ENCODE measurements around the gene C10orf71. TPM values are rescaled to one million over a fixed set of nuclear protein-coding genes. Genes with fewer than 3 reads are reported as not detected.

Gene C10orf71
- total and polyA plus RNA-seq, 4 donors = not detected

DNA sequence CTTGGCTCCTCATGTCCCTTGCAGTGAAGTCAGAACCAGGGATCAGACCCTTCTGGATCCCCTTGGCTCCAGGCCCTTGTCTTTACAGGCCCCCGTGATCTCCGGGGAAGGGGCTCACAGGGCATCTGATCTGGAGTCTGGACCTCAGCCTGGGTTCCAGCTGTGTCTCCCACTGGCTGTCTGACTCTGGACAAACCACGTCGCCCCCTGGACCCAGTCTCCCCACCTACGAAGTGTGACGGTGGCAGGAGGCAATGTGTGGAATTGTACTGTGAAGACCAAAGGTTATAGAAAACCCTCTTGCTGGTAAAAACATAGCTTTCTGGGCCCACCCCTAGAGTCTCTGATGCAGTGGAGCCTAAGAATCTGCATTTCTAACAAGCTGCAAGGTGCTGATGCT, 15.5 kb upstream of the C10orf71 start:
- Histone ChIP-seq H3K4me3 (no peak overlapping the region), H3K9me3 (ENCODE audit: control insufficient read depth in 4 of 4, insufficient read depth in 3 of 4, low read length in 3 of 4) (no peaks in the 10 kb centered on the region), H3K4me1 (ENCODE audit: control insufficient read depth in 5 of 5, insufficient read depth in 5 of 5, low read length in 5 of 5) (peaks cover 0 to 4% (median 0%) of the 10 kb centered on the region in 5 donors), H3K9ac (ENCODE audit: insufficient read depth in 1 of 2, low read length in 2 of 2) (no peak overlapping the region), H3K27me3 (ENCODE audit: control insufficient read depth in 3 of 3, insufficient read depth in 3 of 3, low read length in 2 of 3) (peaks cover 0 to 3% (median 3%) of the 10 kb centered on the region in 3 donors), H3K36me3 (ENCODE audit: control insufficient read depth in 4 of 4, insufficient read depth in 4 of 4, low read length in 4 of 4) (no peaks in the 10 kb centered on the region), H3K27ac (ENCODE audit: low read depth in 1 of 2, low read length in 1 of 2) (no peak overlapping the region)
- WGBS, 2 donors = 98% methylated on average over 6 of the region's 6 CpGs
- DNase-seq (no peak), ATAC-seq (ENCODE audit: insufficient read depth, low FRiP score) (no peak)
- TF ChIP-seq, protein P1, sequence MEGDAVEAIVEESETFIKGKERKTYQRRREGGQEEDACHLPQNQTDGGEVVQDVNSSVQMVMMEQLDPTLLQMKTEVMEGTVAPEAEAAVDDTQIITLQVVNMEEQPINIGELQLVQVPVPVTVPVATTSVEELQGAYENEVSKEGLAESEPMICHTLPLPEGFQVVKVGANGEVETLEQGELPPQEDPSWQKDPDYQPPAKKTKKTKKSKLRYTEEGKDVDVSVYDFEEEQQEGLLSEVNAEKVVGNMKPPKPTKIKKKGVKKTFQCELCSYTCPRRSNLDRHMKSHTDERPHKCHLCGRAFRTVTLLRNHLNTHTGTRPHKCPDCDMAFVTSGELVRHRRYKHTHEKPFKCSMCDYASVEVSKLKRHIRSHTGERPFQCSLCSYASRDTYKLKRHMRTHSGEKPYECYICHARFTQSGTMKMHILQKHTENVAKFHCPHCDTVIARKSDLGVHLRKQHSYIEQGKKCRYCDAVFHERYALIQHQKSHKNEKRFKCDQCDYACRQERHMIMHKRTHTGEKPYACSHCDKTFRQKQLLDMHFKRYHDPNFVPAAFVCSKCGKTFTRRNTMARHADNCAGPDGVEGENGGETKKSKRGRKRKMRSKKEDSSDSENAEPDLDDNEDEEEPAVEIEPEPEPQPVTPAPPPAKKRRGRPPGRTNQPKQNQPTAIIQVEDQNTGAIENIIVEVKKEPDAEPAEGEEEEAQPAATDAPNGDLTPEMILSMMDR (IDR thresholded peaks at IDR 0.05; ENCODE audit: control extremely low read depth, extremely low read depth) = no peak

DNA sequence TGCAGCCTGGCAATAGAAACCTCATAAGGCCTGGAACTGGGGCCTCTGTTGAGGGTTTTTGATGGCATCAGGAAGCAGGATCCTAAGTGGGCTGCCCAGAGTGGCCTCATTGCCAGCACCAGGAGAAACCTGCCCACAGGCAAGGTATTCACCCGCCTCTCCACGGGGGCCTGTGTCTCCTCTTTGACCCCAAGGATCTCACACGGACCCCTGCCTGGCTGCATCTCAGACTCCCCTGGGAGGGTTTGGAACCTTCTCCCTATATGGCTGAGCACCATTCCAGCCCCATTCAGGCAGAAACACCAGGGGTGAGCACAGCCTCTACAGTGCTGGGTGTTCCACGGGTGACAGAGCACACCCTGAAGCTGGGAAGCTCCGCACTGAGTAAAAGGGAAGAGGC, 14.6 kb upstream of the C10orf71 start:
- WGBS, 2 donors = 87 to 90% methylated on average over 5 of the region's 5 CpGs
- Histone ChIP-seq H3K27me3 (ENCODE audit: control insufficient read depth in 3 of 3, insufficient read depth in 3 of 3, low read length in 2 of 3) (peaks cover 0 to 3% (median 2%) of the 10 kb centered on the region in 3 donors), H3K36me3 (ENCODE audit: control insufficient read depth in 4 of 4, insufficient read depth in 4 of 4, low read length in 4 of 4) (no peaks in the 10 kb centered on the region), H3K9ac (ENCODE audit: insufficient read depth in 1 of 2, low read length in 2 of 2) (no peak overlapping the region), H3K9me3 (ENCODE audit: control insufficient read depth in 4 of 4, insufficient read depth in 3 of 4, low read length in 3 of 4) (no peaks in the 10 kb centered on the region), H3K4me1 (ENCODE audit: control insufficient read depth in 5 of 5, insufficient read depth in 5 of 5, low read length in 5 of 5) (peaks cover 0 to 4% (median 0%) of the 10 kb centered on the region in 5 donors), H3K4me3 (no peak overlapping the region), H3K27ac (ENCODE audit: low read depth in 1 of 2, low read length in 1 of 2) (no peak overlapping the region)
- no peak for DNase-seq
- TF ChIP-seq, protein P1 (IDR thresholded peaks at IDR 0.05; ENCODE audit: control extremely low read depth, extremely low read depth) = no peak
- ATAC-seq (ENCODE audit: insufficient read depth, low FRiP score) = no peak

DNA sequence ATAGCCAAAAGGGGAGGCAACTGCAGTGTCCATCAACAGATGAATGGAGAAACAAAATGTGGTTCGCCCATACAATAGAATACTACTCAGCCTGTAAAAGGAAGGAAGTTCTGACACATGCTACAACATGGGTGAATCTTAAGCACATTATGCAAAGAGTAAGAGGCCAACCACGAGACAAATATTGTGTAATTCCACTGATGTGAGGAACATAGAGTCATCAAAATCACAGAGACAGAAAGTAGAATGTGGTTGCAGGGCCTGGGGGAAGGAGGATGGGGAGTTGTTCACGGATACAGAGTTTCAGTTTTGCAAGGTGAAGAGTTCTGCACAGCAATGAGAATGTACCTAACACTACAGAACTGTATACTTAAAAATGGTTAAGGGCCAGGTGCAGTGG, 13.7 kb upstream of the C10orf71 start:
- ATAC-seq (ENCODE audit: insufficient read depth, low FRiP score) (peak; percentile 51), DNase-seq (no peak)
- Histone ChIP-seq H3K9me3 (ENCODE audit: control insufficient read depth in 4 of 4, insufficient read depth in 3 of 4, low read length in 3 of 4) (no peaks in the 10 kb centered on the region), H3K36me3 (ENCODE audit: control insufficient read depth in 4 of 4, insufficient read depth in 4 of 4, low read length in 4 of 4) (no peaks in the 10 kb centered on the region), H3K27ac (ENCODE audit: low read depth in 1 of 2, low read length in 1 of 2) (no peak overlapping the region), H3K27me3 (ENCODE audit: control insufficient read depth in 3 of 3, insufficient read depth in 3 of 3, low read length in 2 of 3) (peaks cover 0 to 4% (median 0%) of the 10 kb centered on the region in 3 donors), H3K9ac (ENCODE audit: insufficient read depth in 1 of 2, low read length in 2 of 2) (no peak overlapping the region), H3K4me3 (no peak overlapping the region), H3K4me1 (ENCODE audit: control insufficient read depth in 5 of 5, insufficient read depth in 5 of 5, low read length in 5 of 5) (peaks cover 0 to 1% (median 0%) of the 10 kb centered on the region in 5 donors)
- TF ChIP-seq, protein P1 (IDR thresholded peaks at IDR 0.05; ENCODE audit: control extremely low read depth, extremely low read depth) = no peak
- WGBS, 2 donors = 26 to 60% methylated on average over 3 of the region's 3 CpGs

DNA sequence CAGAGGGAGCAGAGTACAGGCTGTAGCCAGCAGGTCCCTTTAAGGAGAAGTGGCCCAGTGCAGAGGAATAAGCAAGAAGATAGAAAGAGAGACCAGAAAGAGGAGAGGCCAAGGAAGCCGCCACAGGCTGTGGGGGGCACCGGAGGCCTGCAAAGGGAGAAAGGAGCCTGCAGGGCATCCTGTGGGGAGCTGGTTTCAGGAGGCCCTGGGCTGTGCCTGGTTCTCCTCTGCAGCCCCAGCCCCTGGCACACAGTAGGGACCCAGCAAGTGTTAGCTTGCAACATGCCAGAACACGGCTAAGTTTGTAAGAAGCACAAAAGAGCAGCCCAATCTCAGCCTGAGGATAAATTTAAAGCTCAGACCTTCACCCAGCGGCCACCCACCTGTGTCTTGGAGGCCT, 12.3 kb upstream of the C10orf71 start:
- DNase-seq (no peak), ATAC-seq (ENCODE audit: insufficient read depth, low FRiP score) (no peak)
- Histone ChIP-seq H3K36me3 (ENCODE audit: control insufficient read depth in 4 of 4, insufficient read depth in 4 of 4, low read length in 4 of 4) (no peaks in the 10 kb centered on the region), H3K4me3 (no peak overlapping the region), H3K27ac (ENCODE audit: low read depth in 1 of 2, low read length in 1 of 2) (no peak overlapping the region), H3K9me3 (ENCODE audit: control insufficient read depth in 4 of 4, insufficient read depth in 3 of 4, low read length in 3 of 4) (no peaks in the 10 kb centered on the region), H3K9ac (ENCODE audit: insufficient read depth in 1 of 2, low read length in 2 of 2) (no peak overlapping the region), H3K27me3 (ENCODE audit: control insufficient read depth in 3 of 3, insufficient read depth in 3 of 3, low read length in 2 of 3) (peaks cover 0 to 4% (median 0%) of the 10 kb centered on the region in 3 donors), H3K4me1 (ENCODE audit: control insufficient read depth in 5 of 5, insufficient read depth in 5 of 5, low read length in 5 of 5) (peaks cover 0 to 1% (median 0%) of the 10 kb centered on the region in 5 donors)
- TF ChIP-seq, protein P1 (IDR thresholded peaks at IDR 0.05; ENCODE audit: control extremely low read depth, extremely low read depth) = no peak
- WGBS, 2 donors = 76 to 82% methylated on average over 4 of the region's 4 CpGs
